GM04503 (cell line): ENCODE results near the gene RAP1GDS1.

Experiments used
- DNase-seq: peaks from one replicate; pipeline ENCODE4 v3.0.0-alpha.2; 2012; ENCODE audit warnings: low read depth

Gene RAP1GDS1

GRCh38 chr4:98482847-98483806 is 221.9 kb downstream of the RAP1GDS1 start:
- DNase-seq, result no peak

- no peak for DNase-seq
Measured at GRCh38 chr4:98484031-98484430, 222.8 kb downstream of the RAP1GDS1 start.

GRCh38 chr4:98485816-98486345 is 224.7 kb downstream of the RAP1GDS1 start:
- no peak for DNase-seq

- DNase-seq, result no peak
Measured at GRCh38 chr4:98490251-98490650, 229.1 kb downstream of the RAP1GDS1 start.

GRCh38 chr4:98491899-98492559 is 230.8 kb downstream of the RAP1GDS1 start:
- no peak for DNase-seq

- DNase-seq, result no peak
Measured at GRCh38 chr4:98493296-98493695, 232.1 kb downstream of the RAP1GDS1 start.
